Body of pancreas (tissue), 4 donors: ENCODE measurements around the gene GALNT14. TPM values are rescaled to one million over a fixed set of nuclear protein-coding genes. Genes with fewer than 3 reads are reported as not detected.

Source experiments
- ATAC-seq: fragments of 150-250 bp; one replicate; pipeline ENCODE4 v1.9.1; 2016
- DNase-seq, 4 donors: peaks; one replicate each; pipeline ENCODE4 v3.0.0-alpha.2; 2019
- H3K27ac ChIP-seq, 4 donors: fragments of 200-600 bp; sonication (generic); 1 replicate in 3 of 4; 2 replicates in 1 of 4; pipeline versions ENCODE4 v1.5.1 to v1.6.1; 2016 to 2019; ENCODE audit warnings: mild to moderate bottlenecking in 1 of 4, mixed read lengths in 1 of 4, moderate library complexity in 1 of 4
- H3K27me3 ChIP-seq, 2 donors: fragments of 200-600 bp; sonication (generic); one replicate each; pipeline ENCODE4 v1.6.0; 2016; ENCODE audit warnings: mild to moderate bottlenecking in 1 of 2
- H3K36me3 ChIP-seq, 2 donors: fragments of 200-600 bp; sonication (generic); replicated peaks in 1 of 2; 2 replicates each; pipeline ENCODE4 v1.5.1; 2016; ENCODE audit warnings: low read depth in 2 of 2; ENCODE audit not compliant: insufficient read depth in 1 of 2
- H3K4me1 ChIP-seq: fragments of 200-600 bp; sonication (generic); one replicate; pipeline ENCODE4 v1.6.0; 2016
- H3K4me3 ChIP-seq, 2 donors: fragments of 200-600 bp; sonication (generic); 1 replicate in 1 of 2; 2 replicates in 1 of 2; pipeline ENCODE4 v1.5.1; 2016 to 2019
- H3K9me3 ChIP-seq, 3 donors: fragments of 200-600 bp; sonication (generic); 1 replicate in 2 of 3; 2 replicates in 1 of 3; pipeline ENCODE4 v1.5.1; 2016
- CTCF ChIP-seq, 7 experiments: fragments of 450-650 bp in 4 of 7; fragments of 200-600 bp in 3 of 7; sonication (generic) in 3 of 7; IDR thresholded peaks; one replicate each; pipeline ENCODE4 v1.5.1; 2016 to 2019; ENCODE audit warnings: antibody characterized with exemption in 7 of 7
- POLR2A ChIP-seq, 3 donors: fragments of 450-650 bp; IDR thresholded peaks; one replicate each; pipeline ENCODE4 v1.6.1; 2016; ENCODE audit warnings: antibody characterized with exemption in 3 of 3, mild to moderate bottlenecking in 2 of 3
- WGBS, 2 donors: methylation state at CpG; one replicate each; pipeline ENCODE4 v1.1.5; 2017; 5-methylcytosine and 5-hydroxymethylcytosine counted together
- intact Hi-C: fragments of 100-400 bp; cut with DNase I; formaldehyde crosslinking; loops from one replicate; pipeline ENCODE4 v1.15.1; 2023
- total RNA-seq, 2 donors: library from RNA; depleted of rRNA; stranded (reverse); fragments of >200 nt; gene quantifications; one replicate each; pipeline ENCODE4 v1.1.0, GENCODE V29; 2016

GALNT14 gene
- total RNA-seq, 2 donors from 2014 or later: 2.6 to 6.7 TPM

- DNase-seq (no peak), ATAC-seq (no peak)
- Histone ChIP-seq H3K9me3 (no peaks in the 10 kb centered on the region), H3K4me3 (no peak overlapping the region), H3K36me3 (no peaks in the 10 kb centered on the region), H3K4me1 (no peaks in the 10 kb centered on the region), H3K27ac (no peak overlapping the region), H3K27me3 (no peaks in the 10 kb centered on the region)
- 76% methylated on average over 3 of the region's 3 CpGs for WGBS, 2 donors
- intact Hi-C loops: no loop called here
- TF ChIP-seq POLR2A (IDR thresholded peaks at IDR 0.05): no peak
- TF ChIP-seq CTCF (IDR thresholded peaks at IDR 0.05): no peak
Observed at GRCh38 chr2:30959653-30960052, 178.6 kb downstream of the GALNT14 start.

- Histone ChIP-seq H3K4me1 (no peaks in the 10 kb centered on the region), H3K4me3 (no peak overlapping the region), H3K36me3 (no peaks in the 10 kb centered on the region), H3K9me3 (no peaks in the 10 kb centered on the region), H3K27ac (no peak overlapping the region), H3K27me3 (no peaks in the 10 kb centered on the region)
- TF ChIP-seq CTCF (IDR thresholded peaks at IDR 0.05) (no peak), POLR2A (IDR thresholded peaks at IDR 0.05) (no peak)
- ATAC-seq (no peak), DNase-seq (no peak)
- WGBS, 2 donors: 53 to 67% methylated on average over 4 of the region's 4 CpGs
- intact Hi-C loops: no loop called here
Observed at GRCh38 chr2:30958918-30959265, 179.3 kb downstream of the GALNT14 start.

GRCh38 chr2:30958193-30958917, 179.9 kb downstream of the GALNT14 start:
- whole genome bisulfite sequencing, 2 donors: 79 to 83% methylated on average over 15 of the region's 15 CpGs
- no peak for DNase-seq
- ATAC-seq: no peak
- intact Hi-C loops: no loop called here
- Histone ChIP-seq H3K9me3 (no peaks in the 10 kb centered on the region), H3K4me1 (no peaks in the 10 kb centered on the region), H3K27me3 (no peaks in the 10 kb centered on the region), H3K36me3 (no peaks in the 10 kb centered on the region), H3K27ac (no peak overlapping the region), H3K4me3 (no peak overlapping the region)
- TF ChIP-seq POLR2A (IDR thresholded peaks at IDR 0.05): no peak

- Histone ChIP-seq H3K27ac (no peak overlapping the region), H3K4me1 (no peaks in the 10 kb centered on the region), H3K9me3 (no peaks in the 10 kb centered on the region), H3K27me3 (no peaks in the 10 kb centered on the region), H3K4me3 (no peak overlapping the region), H3K36me3 (no peaks in the 10 kb centered on the region)
- ATAC-seq (no peak), DNase-seq (no peak)
- TF ChIP-seq POLR2A (IDR thresholded peaks at IDR 0.05) (no peak), CTCF (IDR thresholded peaks at IDR 0.05) (no peak)
- WGBS, 2 donors: 81 to 91% methylated on average over 3 to 5 of the region's 5 CpGs
- intact Hi-C loops: no loop called here
Observed at GRCh38 chr2:30957591-30957990, 180.6 kb downstream of the GALNT14 start.

GRCh38 chr2:30956995-30957394, 181.2 kb downstream of the GALNT14 start:
- no peak overlapping the region for H3K4me3 ChIP-seq
- H3K9me3 ChIP-seq: no peaks in the 10 kb centered on the region
- no peak for DNase-seq
- ATAC-seq: no peak
- no peak overlapping the region for H3K27ac ChIP-seq
- intact Hi-C loops: no loop called here
- no peaks in the 10 kb centered on the region for H3K27me3 ChIP-seq
- no peaks in the 10 kb centered on the region for H3K36me3 ChIP-seq
- H3K4me1 ChIP-seq: no peaks in the 10 kb centered on the region
- TF ChIP-seq CTCF (IDR thresholded peaks at IDR 0.05) (no peak), POLR2A (IDR thresholded peaks at IDR 0.05) (no peak)
